CD4-positive, CD25-positive, alpha-beta regulatory T cell (primary cell): Measurements from ENCODE around the gene DLGAP5. TPM values are rescaled to one million over a fixed set of nuclear protein-coding genes. Genes with fewer than 3 reads are reported as not detected.

Experiments
- polyA plus RNA-seq, 4 donors: library from polyadenylated mRNA; unstranded; fragments of 300-500 nt; fragmentation: Illumina TruSeq; gene quantifications; one replicate each; pipeline ENCODE4 v1.2.3, GENCODE V29; 2021
- total RNA-seq: library from RNA; stranded (reverse); gene quantifications from one replicate; pipeline ENCODE4 v1.2.3, GENCODE V29; 2022

Gene DLGAP5
- total and polyA plus RNA-seq, 5 donors from 2014 or later = 0.67 to 4.1 (median 2.0) TPM

Other genes with a start within 250 kb of the DLGAP5 start
- gene WDHD1, start 164.5 kb downstream of the DLGAP5 start, total RNA-seq = 4.7 TPM
- 1 to 10 TPM; 1.7 to 3.3 (median 3.0) TPM for gene WDHD1, start 164.5 kb downstream of the DLGAP5 start, polyA plus RNA-seq
- 28.5 TPM for gene SOCS4, start 164.3 kb downstream of the DLGAP5 start, total RNA-seq
- gene SOCS4, start 164.3 kb downstream of the DLGAP5 start, polyA plus RNA-seq = 1 to 10 TPM; 2.5 to 3.8 (median 2.7) TPM
- 193 TPM for gene MAPK1IP1L, start 139.9 kb downstream of the DLGAP5 start, total RNA-seq
- gene MAPK1IP1L, start 139.9 kb downstream of the DLGAP5 start, polyA plus RNA-seq = 100 to 1,000 TPM in 2 of 4 donors, 10 to 100 TPM in 2; 97.1 to 129 (median 101) TPM
- gene LGALS3, start 62.3 kb downstream of the DLGAP5 start, total RNA-seq = 58.6 TPM
- 100 to 1,000 TPM; 163 to 313 (median 194) TPM for gene LGALS3, start 62.3 kb downstream of the DLGAP5 start, polyA plus RNA-seq
- 32.4 TPM for gene FBXO34, start 79.8 kb upstream of the DLGAP5 start, total RNA-seq
- 10 to 100 TPM; 28.8 to 41.6 (median 33.4) TPM for gene FBXO34, start 79.8 kb upstream of the DLGAP5 start, polyA plus RNA-seq
- gene ATG14, start 220.2 kb upstream of the DLGAP5 start, total RNA-seq = 19.0 TPM
- gene ATG14, start 220.2 kb upstream of the DLGAP5 start, polyA plus RNA-seq = 1 to 10 TPM; 5.8 to 9.3 (median 5.9) TPM
- not detected for gene TBPL2, start 249.0 kb upstream of the DLGAP5 start, total RNA-seq
- gene TBPL2, start 249.0 kb upstream of the DLGAP5 start, polyA plus RNA-seq = not detected